Neural cell (in vitro differentiated cells): ENCODE measurements around the gene MT1H. TPM values are rescaled to one million over a fixed set of nuclear protein-coding genes. Genes with fewer than 3 reads are reported as not detected.

ENCODE experiments used
- H2AFZ ChIP-seq: fragments of 200-600, 300-800 bp; sonication (generic), shearing (Covaris generic); 2 replicates; pipeline ENCODE4 v1.6.0; 2014; ENCODE audit warnings: low read depth, mild to moderate bottlenecking, antibody characterized with exemption, low read length, moderate library complexity
- H3F3A ChIP-seq: fragments of 200-600 bp; shearing (Covaris generic); 2 replicates; pipeline ENCODE4 v1.6.1; 2016; ENCODE audit warnings: mild to moderate bottlenecking, moderate library complexity, mixed read lengths, antibody characterized with exemption, low read length; ENCODE audit not compliant: insufficient read depth, poor library complexity, severe bottlenecking
- H3K27ac ChIP-seq: fragments of 200-600, 300-800 bp; sonication (generic), shearing (Covaris generic); 2 replicates; pipeline ENCODE4 v1.5.1; 2014; ENCODE audit warnings: mild to moderate bottlenecking, low read length, moderate library complexity
- H3K27me3 ChIP-seq: fragments of 300-800, 200-600 bp; sonication (generic), shearing (Covaris generic); 2 replicates; pipeline ENCODE4 v1.6.0; 2014; ENCODE audit warnings: mild to moderate bottlenecking, low read depth, low read length, moderate library complexity; ENCODE audit not compliant: insufficient read depth
- H3K36me3 ChIP-seq: fragments of 300-800, 200-600 bp; sonication (generic), shearing (Covaris generic); 2 replicates; pipeline ENCODE4 v1.5.1; 2014; ENCODE audit warnings: mild to moderate bottlenecking, antibody characterized with exemption, low read length, moderate library complexity; ENCODE audit not compliant: insufficient read depth
- H3K4me2 ChIP-seq: fragments of 300-800, 200-600 bp; sonication (generic), shearing (Covaris generic); 2 replicates; pipeline ENCODE4 v1.6.0; 2014; ENCODE audit warnings: mild to moderate bottlenecking, low read length
- H3K4me3 ChIP-seq: fragments of 300-800, 200-600 bp; sonication (generic), shearing (Covaris generic); 2 replicates; pipeline ENCODE4 v1.5.1; 2014; ENCODE audit warnings: mild to moderate bottlenecking, low read length, moderate library complexity
- H3K79me2 ChIP-seq: fragments of 200-600 bp; shearing (Covaris generic); replicated peaks from 2 replicates; pipeline ENCODE4 v1.6.0; 2014; ENCODE audit warnings: mild to moderate bottlenecking, low read length, moderate library complexity; ENCODE audit not compliant: insufficient read depth
- H3K9ac ChIP-seq: fragments of 300-800, 200-600 bp; sonication (generic), shearing (Covaris generic); 2 replicates; pipeline ENCODE4 v1.6.1; 2016; ENCODE audit warnings: mild to moderate bottlenecking, low read length, mixed read lengths
- H3K9me2 ChIP-seq: fragments of 200-600 bp; shearing (Covaris generic); 2 replicates; pipeline ENCODE4 v1.6.1; 2016; ENCODE audit warnings: mild to moderate bottlenecking, low read length, mixed read lengths; ENCODE audit not compliant: insufficient read depth
- H3K9me3 ChIP-seq: fragments of 200-600, 300-800 bp; sonication (generic), shearing (Covaris generic); 2 replicates; pipeline ENCODE4 v1.6.1; 2016; ENCODE audit warnings: mild to moderate bottlenecking, mixed run types, low read length, moderate library complexity, mixed read lengths
- H4K20me1 ChIP-seq: fragments of 200-600 bp; shearing (Covaris generic); 2 replicates; pipeline ENCODE4 v1.6.1; 2016; ENCODE audit warnings: mild to moderate bottlenecking, mixed run types; ENCODE audit not compliant: insufficient read depth
- EP300 ChIP-seq: fragments of 450-650 bp; conservative IDR thresholded peaks from 2 replicates; pipeline ENCODE4 v1.6.1; 2014; ENCODE audit warnings: antibody characterized with exemption, mild to moderate bottlenecking, moderate library complexity; ENCODE audit not compliant: poor library complexity, severe bottlenecking
- POLR2AphosphoS5 ChIP-seq: IDR thresholded peaks from 2 replicates; pipeline ENCODE4 v1.6.1; 2012
- RAD21 ChIP-seq: fragments of 450-650 bp; conservative IDR thresholded peaks from 2 replicates; pipeline ENCODE4 v1.6.1; 2014; ENCODE audit warnings: antibody characterized with exemption, mild to moderate bottlenecking, moderate library complexity
- SMC3 ChIP-seq: fragments of 450-650 bp; conservative IDR thresholded peaks from 2 replicates; pipeline ENCODE4 v1.6.1; 2014; ENCODE audit warnings: antibody characterized with exemption, mild to moderate bottlenecking, moderate library complexity; ENCODE audit not compliant: poor library complexity
- TAF1 ChIP-seq: IDR thresholded peaks from 2 replicates; pipeline ENCODE4 v1.6.1; 2012; ENCODE audit warnings: low read depth
- polyA plus RNA-seq: library from polyadenylated mRNA; depleted of rRNA; stranded (reverse); fragments of >200 nt; gene quantifications from 2 replicates; pipeline ENCODE4 v1.2.3, GENCODE V29; 2014
- TF ChIP-seq, protein P1 (sequence below): IDR thresholded peaks from 2 replicates; pipeline ENCODE4 v1.6.1; 2012; ENCODE audit warnings: borderline replicate concordance
- TF ChIP-seq, protein P2 (sequence below): fragments of 450-650 bp; IDR thresholded peaks from 2 replicates; pipeline ENCODE4 v1.5.1; 2014; ENCODE audit warnings: antibody characterized with exemption, mild to moderate bottlenecking, moderate library complexity; ENCODE audit not compliant: poor library complexity, severe bottlenecking

Gene MT1H
- polyA plus RNA-seq, 1 donor from 2014 or later = not detected

DNA sequence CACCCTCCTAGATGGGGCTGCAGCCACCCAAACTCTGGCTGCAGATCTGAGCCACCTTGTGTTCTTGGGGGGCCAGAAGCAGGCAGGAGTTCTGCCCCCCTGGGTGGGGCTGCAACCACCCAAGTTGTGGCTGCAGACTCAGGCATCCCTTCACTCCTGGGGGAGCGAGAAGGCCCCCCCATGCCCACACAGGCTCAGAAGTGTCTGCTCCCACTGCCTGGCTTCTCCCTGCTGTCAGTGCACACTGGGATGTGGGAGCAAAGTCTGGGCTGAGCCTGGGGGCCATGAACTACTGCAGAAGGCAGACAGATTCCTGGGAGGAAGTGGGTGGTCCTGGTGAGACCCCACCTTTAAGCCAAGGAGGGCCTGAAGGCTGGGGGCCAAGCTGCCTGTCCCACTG is 25.6 kb downstream of the MT1H start:
- Histone ChIP-seq H3K36me3 (no peaks in the 10 kb centered on the region), H3K79me2 (no peaks in the 10 kb centered on the region), H4K20me1 (no peaks in the 10 kb centered on the region), H3K9me2 (no peaks in the 10 kb centered on the region), H2AFZ (no peak overlapping the region), H3K4me2 (no peak overlapping the region), H3K27me3 (no peaks in the 10 kb centered on the region), H3K9ac (no peak overlapping the region), H3K9me3 (no peaks in the 10 kb centered on the region), H3K4me3 (no peak overlapping the region), H3F3A (no peaks in the 10 kb centered on the region), H3K27ac (no peak overlapping the region)
- no peak for TF ChIP-seq RAD21
- TF ChIP-seq, protein P1, sequence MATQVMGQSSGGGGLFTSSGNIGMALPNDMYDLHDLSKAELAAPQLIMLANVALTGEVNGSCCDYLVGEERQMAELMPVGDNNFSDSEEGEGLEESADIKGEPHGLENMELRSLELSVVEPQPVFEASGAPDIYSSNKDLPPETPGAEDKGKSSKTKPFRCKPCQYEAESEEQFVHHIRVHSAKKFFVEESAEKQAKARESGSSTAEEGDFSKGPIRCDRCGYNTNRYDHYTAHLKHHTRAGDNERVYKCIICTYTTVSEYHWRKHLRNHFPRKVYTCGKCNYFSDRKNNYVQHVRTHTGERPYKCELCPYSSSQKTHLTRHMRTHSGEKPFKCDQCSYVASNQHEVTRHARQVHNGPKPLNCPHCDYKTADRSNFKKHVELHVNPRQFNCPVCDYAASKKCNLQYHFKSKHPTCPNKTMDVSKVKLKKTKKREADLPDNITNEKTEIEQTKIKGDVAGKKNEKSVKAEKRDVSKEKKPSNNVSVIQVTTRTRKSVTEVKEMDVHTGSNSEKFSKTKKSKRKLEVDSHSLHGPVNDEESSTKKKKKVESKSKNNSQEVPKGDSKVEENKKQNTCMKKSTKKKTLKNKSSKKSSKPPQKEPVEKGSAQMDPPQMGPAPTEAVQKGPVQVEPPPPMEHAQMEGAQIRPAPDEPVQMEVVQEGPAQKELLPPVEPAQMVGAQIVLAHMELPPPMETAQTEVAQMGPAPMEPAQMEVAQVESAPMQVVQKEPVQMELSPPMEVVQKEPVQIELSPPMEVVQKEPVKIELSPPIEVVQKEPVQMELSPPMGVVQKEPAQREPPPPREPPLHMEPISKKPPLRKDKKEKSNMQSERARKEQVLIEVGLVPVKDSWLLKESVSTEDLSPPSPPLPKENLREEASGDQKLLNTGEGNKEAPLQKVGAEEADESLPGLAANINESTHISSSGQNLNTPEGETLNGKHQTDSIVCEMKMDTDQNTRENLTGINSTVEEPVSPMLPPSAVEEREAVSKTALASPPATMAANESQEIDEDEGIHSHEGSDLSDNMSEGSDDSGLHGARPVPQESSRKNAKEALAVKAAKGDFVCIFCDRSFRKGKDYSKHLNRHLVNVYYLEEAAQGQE = no peak

DNA sequence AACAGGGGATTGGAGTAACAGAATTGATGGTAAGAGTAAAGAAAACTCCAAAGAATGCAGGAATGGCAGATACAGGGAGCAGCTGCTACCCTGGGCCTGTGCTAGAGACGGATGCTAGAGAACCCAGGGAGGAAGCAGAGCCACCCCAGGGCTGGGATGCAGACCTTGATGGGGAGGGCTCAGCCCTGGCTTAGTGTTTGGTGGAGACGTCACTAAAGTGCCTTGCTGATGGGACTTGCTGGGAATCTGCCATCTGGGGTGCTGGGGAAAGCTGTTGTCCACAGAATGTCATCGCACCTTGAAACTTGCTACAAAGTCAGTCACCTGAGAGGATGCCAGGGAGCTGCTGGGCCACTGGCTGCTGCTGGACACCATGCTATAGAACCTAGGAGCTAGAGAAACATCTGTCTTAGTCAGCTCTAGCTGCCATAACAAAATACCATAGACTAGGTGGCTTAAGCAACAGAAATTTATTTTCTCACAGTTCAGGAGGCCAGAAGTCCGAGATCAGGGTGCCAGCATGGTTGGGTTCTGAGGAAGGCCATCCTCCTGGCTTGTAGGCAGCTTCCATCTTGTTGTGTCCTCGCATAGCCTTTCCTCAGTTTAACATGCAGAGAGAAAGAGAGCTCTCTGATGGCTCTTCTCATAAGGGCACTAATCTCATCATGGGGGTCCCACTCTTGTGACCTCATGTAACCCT is 28.0 kb downstream of the MT1H start:
- no peak overlapping the region for H3K9ac ChIP-seq
- TF ChIP-seq, protein P2, sequence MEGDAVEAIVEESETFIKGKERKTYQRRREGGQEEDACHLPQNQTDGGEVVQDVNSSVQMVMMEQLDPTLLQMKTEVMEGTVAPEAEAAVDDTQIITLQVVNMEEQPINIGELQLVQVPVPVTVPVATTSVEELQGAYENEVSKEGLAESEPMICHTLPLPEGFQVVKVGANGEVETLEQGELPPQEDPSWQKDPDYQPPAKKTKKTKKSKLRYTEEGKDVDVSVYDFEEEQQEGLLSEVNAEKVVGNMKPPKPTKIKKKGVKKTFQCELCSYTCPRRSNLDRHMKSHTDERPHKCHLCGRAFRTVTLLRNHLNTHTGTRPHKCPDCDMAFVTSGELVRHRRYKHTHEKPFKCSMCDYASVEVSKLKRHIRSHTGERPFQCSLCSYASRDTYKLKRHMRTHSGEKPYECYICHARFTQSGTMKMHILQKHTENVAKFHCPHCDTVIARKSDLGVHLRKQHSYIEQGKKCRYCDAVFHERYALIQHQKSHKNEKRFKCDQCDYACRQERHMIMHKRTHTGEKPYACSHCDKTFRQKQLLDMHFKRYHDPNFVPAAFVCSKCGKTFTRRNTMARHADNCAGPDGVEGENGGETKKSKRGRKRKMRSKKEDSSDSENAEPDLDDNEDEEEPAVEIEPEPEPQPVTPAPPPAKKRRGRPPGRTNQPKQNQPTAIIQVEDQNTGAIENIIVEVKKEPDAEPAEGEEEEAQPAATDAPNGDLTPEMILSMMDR = no peak
- H3K4me2 ChIP-seq = no peak overlapping the region
- H3K36me3 ChIP-seq = no peaks in the 10 kb centered on the region
- no peaks in the 10 kb centered on the region for H4K20me1 ChIP-seq
- H3K4me3 ChIP-seq = no peak overlapping the region
- no peaks in the 10 kb centered on the region for H3K9me3 ChIP-seq
- no peaks in the 10 kb centered on the region for H3K27me3 ChIP-seq
- no peaks in the 10 kb centered on the region for H3K9me2 ChIP-seq
- H3F3A ChIP-seq = no peaks in the 10 kb centered on the region
- H2AFZ ChIP-seq = no peak overlapping the region
- no peaks in the 10 kb centered on the region for H3K79me2 ChIP-seq
- no peak overlapping the region for H3K27ac ChIP-seq

DNA sequence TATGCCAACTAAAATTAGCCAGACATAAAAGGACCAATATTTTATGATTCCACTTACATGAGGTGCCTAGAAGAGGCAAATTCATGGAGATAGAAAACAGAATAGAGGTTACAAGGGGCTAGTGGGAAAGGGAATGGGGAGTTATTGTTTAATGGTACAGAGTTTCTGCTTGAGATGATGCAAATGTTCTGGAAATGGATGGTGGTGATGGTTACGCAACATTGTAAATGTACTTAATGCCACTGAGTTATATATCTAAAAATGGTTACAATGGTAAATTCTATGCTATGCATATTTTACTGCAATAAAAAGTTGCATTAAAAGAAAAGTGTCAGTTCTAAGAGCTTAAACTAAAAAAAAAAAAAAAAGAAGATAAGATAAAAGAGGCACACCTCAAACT is 30.6 kb downstream of the MT1H start:
- Histone ChIP-seq H3K9me3 (no peaks in the 10 kb centered on the region), H3K4me3 (no peak overlapping the region), H3K27ac (no peak overlapping the region), H3K9ac (no peak overlapping the region), H3K9me2 (no peaks in the 10 kb centered on the region), H3K36me3 (no peaks in the 10 kb centered on the region), H3K4me2 (no peak overlapping the region), H3F3A (no peaks in the 10 kb centered on the region), H3K27me3 (no peaks in the 10 kb centered on the region), H2AFZ (no peak overlapping the region), H3K79me2 (no peaks in the 10 kb centered on the region), H4K20me1 (no peaks in the 10 kb centered on the region)
- TF ChIP-seq, protein P1 = no peak
- TF ChIP-seq POLR2AphosphoS5 (no peak), SMC3 (no peak), TAF1 (no peak), EP300 (no peak)
